Retinal pigment epithelial cell (primary cell): ENCODE results near the gene HPF1.
"Not testable (repeated sequence)": the region's sequence is repeated elsewhere in the genome, so short reads cannot be mapped to it uniquely, and the experiment has no call there.

Experiments
- DNase-seq: peaks from one replicate; pipeline ENCODE4 v3.0.0-alpha.2; 2010; ENCODE audit warnings: low read depth
- H3K4me3 ChIP-seq: 2 replicates; pipeline ENCODE4 v1.5.1; 2011; ENCODE audit warnings: mild to moderate bottlenecking, low read length, control low read depth, moderate library complexity
- TF ChIP-seq, protein P1 (sequence below): conservative IDR thresholded peaks from 2 replicates; pipeline ENCODE4 v1.5.1; 2011; ENCODE audit warnings: low read depth, low read length, control low read depth, inconsistent platforms

HPF1 gene

GRCh38 chr4:169791062-169791461, 33.3 kb upstream of the HPF1 start:
- DNase-seq = no peak
- no peak overlapping the region for H3K4me3 ChIP-seq
- TF ChIP-seq, protein P1, sequence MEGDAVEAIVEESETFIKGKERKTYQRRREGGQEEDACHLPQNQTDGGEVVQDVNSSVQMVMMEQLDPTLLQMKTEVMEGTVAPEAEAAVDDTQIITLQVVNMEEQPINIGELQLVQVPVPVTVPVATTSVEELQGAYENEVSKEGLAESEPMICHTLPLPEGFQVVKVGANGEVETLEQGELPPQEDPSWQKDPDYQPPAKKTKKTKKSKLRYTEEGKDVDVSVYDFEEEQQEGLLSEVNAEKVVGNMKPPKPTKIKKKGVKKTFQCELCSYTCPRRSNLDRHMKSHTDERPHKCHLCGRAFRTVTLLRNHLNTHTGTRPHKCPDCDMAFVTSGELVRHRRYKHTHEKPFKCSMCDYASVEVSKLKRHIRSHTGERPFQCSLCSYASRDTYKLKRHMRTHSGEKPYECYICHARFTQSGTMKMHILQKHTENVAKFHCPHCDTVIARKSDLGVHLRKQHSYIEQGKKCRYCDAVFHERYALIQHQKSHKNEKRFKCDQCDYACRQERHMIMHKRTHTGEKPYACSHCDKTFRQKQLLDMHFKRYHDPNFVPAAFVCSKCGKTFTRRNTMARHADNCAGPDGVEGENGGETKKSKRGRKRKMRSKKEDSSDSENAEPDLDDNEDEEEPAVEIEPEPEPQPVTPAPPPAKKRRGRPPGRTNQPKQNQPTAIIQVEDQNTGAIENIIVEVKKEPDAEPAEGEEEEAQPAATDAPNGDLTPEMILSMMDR = no peak

DNA sequence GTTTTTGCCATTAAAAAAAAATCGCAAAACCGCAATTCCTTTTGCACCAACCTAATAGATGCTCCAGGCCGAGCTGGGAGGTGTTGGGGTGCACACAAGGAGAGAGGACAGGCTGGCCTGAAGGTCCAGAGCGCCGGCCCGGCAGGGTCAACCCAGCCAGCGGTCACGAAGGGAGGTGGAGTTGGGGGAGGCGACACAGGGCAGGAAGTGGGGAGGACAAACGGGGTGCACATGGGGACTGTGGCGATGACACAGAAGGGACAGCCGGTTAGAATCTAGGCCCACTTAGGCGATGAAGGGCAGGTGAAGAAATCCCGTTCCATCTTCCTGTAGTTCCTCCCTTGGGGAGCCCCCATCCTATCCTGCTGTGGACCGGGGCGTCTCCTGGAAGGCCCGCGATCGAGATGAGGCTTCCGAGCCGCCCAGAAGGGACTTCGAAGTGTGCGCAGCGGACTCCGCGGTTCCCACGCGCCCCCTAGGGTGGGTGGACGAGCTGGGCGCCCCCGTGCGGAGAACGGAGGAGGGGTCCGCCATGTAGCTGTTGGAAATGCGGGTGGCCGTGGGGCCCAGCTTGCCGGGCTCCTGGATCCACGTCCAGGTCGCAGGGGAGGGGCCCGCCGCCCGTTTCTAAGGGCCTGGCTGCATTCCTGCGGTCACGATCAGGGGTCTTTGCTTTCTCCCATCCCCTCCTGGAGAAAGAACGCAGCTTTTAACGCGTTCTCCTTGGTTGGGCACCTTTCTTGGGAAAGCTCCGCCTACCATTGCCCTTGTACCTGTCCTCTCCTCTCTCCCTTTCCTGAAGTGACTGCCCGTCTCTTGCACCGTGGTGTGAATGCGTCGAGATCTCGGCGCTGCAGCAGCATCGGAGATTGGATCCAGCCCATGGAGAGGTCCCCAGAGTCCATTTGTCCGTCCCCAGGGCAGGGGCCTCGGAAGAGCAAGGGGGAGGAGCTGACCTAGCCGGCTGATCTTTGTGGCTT, 17.0 kb upstream of the HPF1 start:
- H3K4me3 ChIP-seq = peak overlapping the region; percentile 42
- TF ChIP-seq, protein P1 = peak; percentile 54
- no peak for DNase-seq

DNA sequence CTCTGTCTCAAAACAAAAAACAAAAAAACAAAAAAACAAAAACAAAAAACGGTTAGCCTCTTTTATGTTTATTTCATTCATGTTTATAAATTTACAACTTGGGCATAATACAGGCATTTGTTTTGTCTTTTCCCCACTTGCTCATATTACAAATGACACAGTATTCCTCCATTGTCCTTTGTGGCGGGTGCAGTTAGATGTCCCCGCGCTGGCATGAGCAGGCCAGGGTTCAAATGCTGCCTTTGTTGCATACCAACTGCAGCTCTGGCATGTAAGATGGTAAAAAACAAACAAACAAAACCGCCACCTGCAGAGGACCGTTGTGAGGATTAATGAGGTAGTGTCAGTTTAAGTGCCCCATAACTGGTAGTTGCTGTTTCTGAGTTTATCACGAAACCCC, 16.1 kb upstream of the HPF1 start:
- no peak overlapping the region for H3K4me3 ChIP-seq
- TF ChIP-seq, protein P1 = no peak
- no peak for DNase-seq

DNA sequence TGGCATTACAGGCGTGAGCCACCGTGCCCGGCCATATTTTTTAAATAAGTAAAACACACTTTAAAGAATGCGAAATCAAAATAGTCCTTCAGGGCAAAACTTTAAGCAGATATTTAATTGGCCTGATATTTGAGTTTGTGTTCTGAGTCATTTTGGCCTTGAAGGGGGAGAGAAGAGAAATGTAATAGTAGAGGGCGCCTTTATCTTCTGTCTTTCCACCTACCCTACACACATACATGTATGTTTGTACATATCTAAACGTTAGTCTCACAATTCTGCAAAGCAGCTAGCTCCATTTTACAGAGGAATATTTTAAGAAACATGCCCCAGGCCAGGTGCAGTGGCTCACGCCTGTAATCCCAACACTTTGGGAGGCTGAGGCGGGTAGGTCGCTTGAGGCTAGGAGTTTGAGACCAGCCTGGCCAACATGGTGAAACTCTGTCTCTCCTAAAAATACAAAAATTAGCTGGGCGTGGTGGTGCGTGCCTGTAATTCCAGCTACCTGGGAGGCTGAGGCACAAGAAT, 13.9 kb upstream of the HPF1 start:
- H3K4me3 ChIP-seq, DNase-seq: not testable (repeated sequence)

GRCh38 chr4:169770416-169770815, 12.7 kb upstream of the HPF1 start:
- DNase-seq = no peak
- H3K4me3 ChIP-seq = no peak overlapping the region
- TF ChIP-seq, protein P1 = no peak

- no peak overlapping the region for H3K4me3 ChIP-seq
- TF ChIP-seq, protein P1 = no peak
- no peak for DNase-seq
These were observed 10.6 kb upstream of the HPF1 start for GRCh38 chr4:169768385-169768784.

- DNase-seq = no peak
- TF ChIP-seq, protein P1 = no peak
- H3K4me3 ChIP-seq = no peak overlapping the region
These were observed 9.0 kb upstream of the HPF1 start for GRCh38 chr4:169766741-169767140.
